RWPE2 (cell line): Measurements from ENCODE around the gene RD3L.

Experiments
- ATAC-seq: fragments of 200-7000 bp; cut with Tn5 transposase; 3 replicates; pipeline ENCODE4 v1.9.1; 2021; ENCODE audit warnings: low read depth
- DNase-seq: peaks from one replicate; pipeline ENCODE4 v3.0.0-alpha.2; 2020; ENCODE audit warnings: low spot score
- H3K27ac ChIP-seq: fragments of 450-650 bp; 2 replicates; pipeline ENCODE4 v1.5.1; 2017; ENCODE audit warnings: mild to moderate bottlenecking; ENCODE audit not compliant: poor library complexity, severe bottlenecking
- H3K27me3 ChIP-seq: fragments of 250-450 bp; sonication (Bioruptor Pico); 2 replicates; pipeline ENCODE4 v1.5.1; 2021; ENCODE audit warnings: mild to moderate bottlenecking, moderate library complexity; ENCODE audit not compliant: insufficient read depth, poor library complexity, severe bottlenecking
- H3K36me3 ChIP-seq: fragments of 250-450 bp; sonication (Bioruptor Pico); 2 replicates; pipeline ENCODE4 v1.5.1; 2020; ENCODE audit warnings: low read depth, mild to moderate bottlenecking, moderate library complexity
- H3K4me1 ChIP-seq: fragments of 250-450 bp; sonication (Bioruptor Pico); 2 replicates; pipeline ENCODE4 v1.5.1; 2021; ENCODE audit warnings: mild to moderate bottlenecking, moderate library complexity; ENCODE audit not compliant: insufficient read depth, poor library complexity, severe bottlenecking
- H3K4me3 ChIP-seq: fragments of 250-450 bp; sonication (Bioruptor Pico); 2 replicates; pipeline ENCODE4 v1.5.1; 2021; ENCODE audit warnings: mild to moderate bottlenecking, moderate library complexity; ENCODE audit not compliant: severe bottlenecking
- H3K9me3 ChIP-seq: fragments of 250-450 bp; sonication (Bioruptor Pico); 2 replicates; pipeline ENCODE4 v1.5.1; 2021; ENCODE audit warnings: mild to moderate bottlenecking, moderate library complexity; ENCODE audit not compliant: severe bottlenecking
- TF ChIP-seq, protein P1 (sequence below): fragments of 450-650 bp; IDR thresholded peaks from one replicate; pipeline ENCODE4 v1.5.1; 2017; ENCODE audit warnings: mild to moderate bottlenecking, moderate library complexity; ENCODE audit not compliant: poor library complexity, severe bottlenecking

RD3L gene

GRCh38 chr14:103943673-103944072, 1.3 kb upstream of the RD3L start:
- DNase-seq = no peak
- H3K9me3 ChIP-seq = no peaks in the 10 kb centered on the region
- no peak for ATAC-seq
- H3K36me3 ChIP-seq = no peaks in the 10 kb centered on the region
- H3K27ac ChIP-seq = no peak overlapping the region
- H3K4me3 ChIP-seq = no peak overlapping the region
- H3K27me3 ChIP-seq = peaks cover 28% of the 10 kb centered on the region
- TF ChIP-seq, protein P1, sequence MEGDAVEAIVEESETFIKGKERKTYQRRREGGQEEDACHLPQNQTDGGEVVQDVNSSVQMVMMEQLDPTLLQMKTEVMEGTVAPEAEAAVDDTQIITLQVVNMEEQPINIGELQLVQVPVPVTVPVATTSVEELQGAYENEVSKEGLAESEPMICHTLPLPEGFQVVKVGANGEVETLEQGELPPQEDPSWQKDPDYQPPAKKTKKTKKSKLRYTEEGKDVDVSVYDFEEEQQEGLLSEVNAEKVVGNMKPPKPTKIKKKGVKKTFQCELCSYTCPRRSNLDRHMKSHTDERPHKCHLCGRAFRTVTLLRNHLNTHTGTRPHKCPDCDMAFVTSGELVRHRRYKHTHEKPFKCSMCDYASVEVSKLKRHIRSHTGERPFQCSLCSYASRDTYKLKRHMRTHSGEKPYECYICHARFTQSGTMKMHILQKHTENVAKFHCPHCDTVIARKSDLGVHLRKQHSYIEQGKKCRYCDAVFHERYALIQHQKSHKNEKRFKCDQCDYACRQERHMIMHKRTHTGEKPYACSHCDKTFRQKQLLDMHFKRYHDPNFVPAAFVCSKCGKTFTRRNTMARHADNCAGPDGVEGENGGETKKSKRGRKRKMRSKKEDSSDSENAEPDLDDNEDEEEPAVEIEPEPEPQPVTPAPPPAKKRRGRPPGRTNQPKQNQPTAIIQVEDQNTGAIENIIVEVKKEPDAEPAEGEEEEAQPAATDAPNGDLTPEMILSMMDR = no peak
- H3K4me1 ChIP-seq = no peaks in the 10 kb centered on the region

DNA sequence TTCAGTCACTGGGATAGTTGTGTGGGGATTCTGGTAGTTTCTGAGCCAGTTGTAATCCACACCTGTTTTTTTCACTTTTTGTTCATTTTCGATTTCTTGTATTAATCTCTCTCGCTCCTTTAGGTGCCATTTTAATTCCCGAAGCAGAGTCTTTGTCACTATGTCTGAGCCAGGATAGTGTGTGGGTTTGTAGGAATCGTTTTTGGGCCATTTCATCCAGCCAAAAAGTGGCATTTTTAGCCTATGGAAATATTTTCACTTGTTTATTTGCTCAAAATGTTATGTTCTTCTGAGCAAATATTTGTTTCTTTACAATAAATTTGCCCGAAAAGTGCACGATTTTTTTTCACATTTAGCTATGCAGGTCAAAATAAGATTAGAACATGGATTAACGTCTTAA, 867 bp downstream of the RD3L start:
- H3K27ac ChIP-seq = no peak overlapping the region
- TF ChIP-seq, protein P1 = no peak
- H3K36me3 ChIP-seq = no peaks in the 10 kb centered on the region
- H3K4me1 ChIP-seq = no peaks in the 10 kb centered on the region
- H3K27me3 ChIP-seq = peaks cover 28% of the 10 kb centered on the region
- DNase-seq (no peak), ATAC-seq (no peak)
- no peak overlapping the region for H3K4me3 ChIP-seq
- H3K9me3 ChIP-seq = no peaks in the 10 kb centered on the region

GRCh38 chr14:103935102-103935501, 7.2 kb downstream of the RD3L start:
- no peaks in the 10 kb centered on the region for H3K9me3 ChIP-seq
- DNase-seq (no peak), ATAC-seq (no peak)
- no peak overlapping the region for H3K27ac ChIP-seq
- peaks cover 21% of the 10 kb centered on the region for H3K4me1 ChIP-seq
- H3K36me3 ChIP-seq = no peaks in the 10 kb centered on the region
- H3K4me3 ChIP-seq = no peak overlapping the region
- TF ChIP-seq, protein P1 = no peak
- peaks cover 3% of the 10 kb centered on the region for H3K27me3 ChIP-seq

DNA sequence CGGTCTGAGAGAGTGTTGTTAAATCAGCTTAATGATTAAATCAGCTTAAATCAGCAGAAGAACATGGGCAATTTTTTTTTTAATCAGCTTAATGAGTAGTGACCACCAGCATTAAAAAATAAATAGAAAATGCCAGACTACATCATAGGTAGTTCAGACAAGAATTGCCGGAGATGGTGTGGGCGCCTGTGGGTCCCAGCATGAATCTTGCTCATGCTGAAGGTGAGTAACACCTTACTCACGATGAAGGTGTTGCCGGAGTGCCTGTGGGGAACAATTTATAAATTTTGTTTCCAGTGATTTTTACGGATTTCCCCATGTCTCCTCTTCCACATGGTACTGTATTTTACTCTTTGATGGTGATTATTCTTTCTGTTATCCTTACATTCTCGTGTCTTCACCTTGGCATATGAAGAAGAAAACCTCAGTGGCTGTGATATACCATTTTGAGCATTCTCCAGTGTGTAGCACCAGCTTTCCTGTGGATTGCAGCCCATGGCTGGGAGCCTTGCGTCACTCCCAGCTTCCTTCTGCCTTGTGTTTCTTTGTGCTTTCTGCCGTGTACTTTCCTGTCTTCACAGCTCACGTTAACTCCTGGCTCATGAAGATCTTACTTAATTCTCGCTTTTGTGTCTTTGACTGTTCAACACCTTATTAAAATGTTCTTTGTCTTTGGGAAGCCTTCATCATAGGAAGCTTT, 9.4 kb downstream of the RD3L start:
- Histone ChIP-seq H3K4me1 (peaks cover 21% of the 10 kb centered on the region), H3K9me3 (no peaks in the 10 kb centered on the region), H3K4me3 (no peak overlapping the region), H3K27me3 (no peaks in the 10 kb centered on the region), H3K27ac (peak overlapping the region; percentile 70), H3K36me3 (no peaks in the 10 kb centered on the region)
- TF ChIP-seq, protein P1 = no peak
- DNase-seq = no peak
- ATAC-seq = peak; percentile 94

- DNase-seq (no peak), ATAC-seq (no peak)
- no peak overlapping the region for H3K27ac ChIP-seq
- H3K27me3 ChIP-seq = no peaks in the 10 kb centered on the region
- peaks cover 21% of the 10 kb centered on the region for H3K4me1 ChIP-seq
- no peak overlapping the region for H3K4me3 ChIP-seq
- H3K36me3 ChIP-seq = no peaks in the 10 kb centered on the region
- TF ChIP-seq, protein P1 = no peak
- no peaks in the 10 kb centered on the region for H3K9me3 ChIP-seq
These were observed 10.9 kb downstream of the RD3L start for GRCh38 chr14:103931422-103931821.
